HG02870 (cell line): ENCODE measurements around the gene PACS1.
"Not testable (repeated sequence)": the region's sequence is repeated elsewhere in the genome, so short reads cannot be mapped to it uniquely, and the experiment has no call there.

ENCODE experiments used
- ATAC-seq: cut with Tn5 transposase; IDR thresholded peaks from one replicate; pipeline ENCODE4 v1.9.1; 2021; ENCODE audit warnings: mild to moderate bottlenecking, moderate library complexity; ENCODE audit not compliant: unreplicated experiment

The PACS1 gene

DNA sequence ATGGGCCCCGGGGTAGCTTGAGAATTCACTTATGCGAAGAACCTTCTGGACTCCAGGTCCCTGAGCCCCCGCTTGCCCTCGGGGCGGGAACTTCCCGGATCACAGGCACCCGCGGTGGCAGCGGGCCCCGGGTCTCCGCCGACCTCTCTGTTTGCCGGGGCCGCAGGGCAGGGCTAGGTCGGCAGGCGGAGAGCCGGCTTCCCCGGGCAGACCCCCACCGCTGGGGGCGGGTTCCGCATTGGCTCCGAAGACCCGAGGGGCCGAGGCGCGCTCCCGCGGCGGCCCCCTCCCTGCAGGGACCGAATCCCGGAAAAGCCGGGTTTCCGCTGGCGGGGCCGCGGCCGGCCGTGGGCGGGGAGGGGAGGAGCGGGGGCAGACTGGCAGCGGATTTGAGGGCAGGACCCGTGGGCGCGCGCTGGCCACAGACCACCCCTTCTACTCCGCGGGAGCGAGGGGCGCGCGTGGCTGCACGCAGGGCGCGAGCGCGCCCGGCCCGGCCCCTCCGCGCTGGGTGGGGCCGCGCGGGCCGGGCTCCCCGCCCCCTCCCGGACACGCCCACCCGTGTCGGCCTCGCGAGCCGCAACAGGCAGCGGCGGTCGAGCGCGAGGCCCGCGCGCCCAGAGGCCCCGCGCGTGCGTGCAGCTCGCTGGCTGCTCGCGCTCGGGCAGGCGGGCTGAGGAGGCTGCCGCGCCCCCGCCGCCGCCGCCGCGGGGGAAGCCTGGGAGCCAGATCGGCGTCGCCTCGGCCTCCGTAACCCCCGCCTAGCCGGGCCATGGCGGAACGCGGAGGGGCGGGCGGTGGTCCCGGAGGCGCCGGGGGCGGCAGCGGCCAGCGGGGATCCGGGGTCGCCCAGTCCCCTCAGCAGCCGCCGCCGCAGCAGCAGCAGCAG is at the start of gene PACS1:
TSS of gene PACS1 (plus strand) at position 558 of the 889 bp plus-strand sequence. CDS start at position 773, 215 bp downstream.
- no peak for ATAC-seq

- no peak for ATAC-seq
These were observed 49.3 kb upstream of the PACS1 start for GRCh38 chr11:66020618-66021357.

- no peak for ATAC-seq
These were observed 47.5 kb upstream of the PACS1 start for GRCh38 chr11:66022401-66023185.

DNA sequence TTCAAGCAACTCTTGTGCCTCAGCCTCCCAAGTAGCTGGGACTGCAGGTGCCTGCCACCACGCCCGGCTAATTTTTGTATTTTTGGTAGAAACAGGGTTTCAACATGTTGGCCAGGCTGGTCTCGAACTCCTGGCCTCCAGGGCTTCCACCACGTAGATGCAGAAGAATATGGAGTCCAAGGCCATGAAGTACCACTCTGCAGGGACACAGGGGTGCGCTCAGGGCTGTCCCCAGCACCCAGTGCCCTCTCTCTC is 47.0 kb upstream of the PACS1 start:
- not testable (repeated sequence) for ATAC-seq

- ATAC-seq: no peak
These were observed 44.0 kb upstream of the PACS1 start, which contains the start of gene CATSPER1 for GRCh38 chr11:66026017-66026529. Gene CATSPER1 (minus strand): TSS chr11:66026479. CDS start chr11:66026379, 100 bp downstream.

GRCh38 chr11:66032957-66033735 is 36.9 kb upstream of the PACS1 start:
- ATAC-seq: no peak

- no peak for ATAC-seq
These were observed 34.3 kb upstream of the PACS1 start for GRCh38 chr11:66035653-66036333.

DNA sequence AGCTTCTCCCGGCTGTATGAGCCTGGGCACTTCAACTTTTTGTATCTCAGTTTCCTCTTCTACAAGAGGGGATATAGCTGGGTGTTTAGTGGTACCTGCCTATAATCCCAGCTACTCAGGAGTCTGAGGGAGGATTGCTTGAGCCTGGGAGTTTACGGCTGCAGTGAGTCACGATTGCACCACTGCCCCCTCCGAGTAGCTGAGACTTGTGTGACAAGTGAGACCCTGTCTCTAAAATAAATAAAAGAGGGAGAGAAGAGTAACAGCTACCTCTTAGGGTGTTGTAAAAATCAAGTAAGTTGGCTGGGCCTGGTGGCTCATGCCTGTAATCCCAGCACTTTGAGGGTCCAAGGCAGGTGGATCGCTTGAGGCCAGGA is 33.8 kb upstream of the PACS1 start:
- ATAC-seq: no peak

DNA sequence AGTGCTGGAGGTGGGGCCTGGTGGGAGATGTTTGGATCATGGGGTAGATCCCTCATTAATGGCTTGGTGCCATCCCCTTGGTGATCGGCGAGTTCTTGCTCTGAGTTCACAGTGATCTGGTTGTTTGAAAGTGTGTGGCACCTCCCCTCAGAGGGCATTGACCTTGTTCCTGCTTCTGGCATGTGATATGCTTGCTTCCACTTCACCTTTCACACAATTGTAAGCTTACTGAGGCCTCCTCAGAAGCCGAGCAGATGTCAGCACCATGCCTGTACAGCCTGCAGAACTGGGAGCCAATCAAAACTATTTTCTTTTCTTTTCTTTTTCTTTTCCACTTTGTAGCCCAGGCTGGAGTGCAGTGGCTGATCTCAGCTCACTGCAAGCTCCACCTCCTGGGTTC is 32.7 kb upstream of the PACS1 start:
- ATAC-seq: no peak

DNA sequence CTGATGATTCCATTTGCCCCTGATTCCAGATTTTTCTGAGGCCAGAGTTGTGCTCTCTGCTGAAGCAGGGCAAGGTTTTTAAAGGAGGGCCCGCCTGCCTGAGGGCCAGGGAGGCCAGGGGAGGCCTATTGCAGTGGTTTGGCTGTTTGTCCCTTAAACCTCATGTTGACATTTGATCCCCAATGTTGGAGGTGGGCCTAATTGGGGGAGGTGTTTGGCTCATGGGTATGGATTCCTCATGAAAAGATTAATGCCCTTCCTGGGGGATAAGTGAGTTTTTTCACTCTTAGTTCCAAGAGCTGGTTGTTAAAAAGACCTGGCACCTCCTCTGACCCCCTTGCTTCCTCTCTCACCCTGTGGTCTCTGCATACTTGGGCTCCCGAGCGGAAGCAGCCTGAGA is 30.3 kb upstream of the PACS1 start:
- ATAC-seq: no peak

- no peak for ATAC-seq
These were observed 27.7 kb upstream of the PACS1 start for GRCh38 chr11:66042227-66042995.

DNA sequence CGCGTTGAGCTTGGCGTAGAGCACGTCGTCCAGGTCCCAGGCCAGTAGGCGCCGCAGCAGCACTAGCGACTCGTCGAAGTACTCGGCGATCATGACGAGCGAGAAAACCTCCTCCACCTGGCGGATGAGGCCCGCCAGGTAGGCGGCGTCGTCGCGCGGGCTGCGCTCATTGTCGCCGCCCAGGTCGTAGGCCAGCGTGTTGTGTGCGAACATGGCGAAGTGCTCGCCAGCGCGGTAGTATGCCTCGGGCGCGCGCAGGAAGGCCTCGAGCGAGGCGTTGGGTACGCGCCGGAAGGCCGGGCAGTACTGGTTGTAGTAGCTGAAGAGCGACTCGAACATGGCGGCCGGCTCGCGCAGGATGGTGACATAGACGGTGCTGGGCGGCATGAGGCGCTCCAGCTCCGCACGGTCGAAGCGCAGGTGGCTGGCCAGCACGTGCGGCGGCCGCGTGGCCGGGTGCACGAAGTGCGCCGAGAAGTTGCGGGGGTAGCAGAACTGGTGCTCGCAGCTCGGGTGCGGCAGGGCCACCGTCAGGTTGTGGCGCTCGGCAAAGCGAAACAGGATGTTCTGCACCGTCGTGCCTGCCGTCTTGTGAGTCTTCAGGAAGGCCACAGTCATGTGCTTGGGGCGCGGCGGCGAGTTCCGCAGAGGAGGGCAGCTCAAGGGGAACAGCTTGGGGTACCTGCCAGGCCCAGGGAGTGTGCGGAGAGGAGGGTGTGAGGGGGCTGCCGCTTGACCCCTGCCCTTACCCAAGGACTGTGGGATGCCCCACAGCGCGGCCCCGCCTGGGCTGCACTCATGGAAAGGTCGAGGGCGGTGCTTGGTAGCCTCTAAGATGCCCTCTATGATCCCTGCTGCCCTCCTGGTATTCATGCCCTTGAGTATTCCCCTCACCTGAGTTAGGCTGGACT is 26.8 kb upstream of the PACS1 start:
- ATAC-seq: no peak

DNA sequence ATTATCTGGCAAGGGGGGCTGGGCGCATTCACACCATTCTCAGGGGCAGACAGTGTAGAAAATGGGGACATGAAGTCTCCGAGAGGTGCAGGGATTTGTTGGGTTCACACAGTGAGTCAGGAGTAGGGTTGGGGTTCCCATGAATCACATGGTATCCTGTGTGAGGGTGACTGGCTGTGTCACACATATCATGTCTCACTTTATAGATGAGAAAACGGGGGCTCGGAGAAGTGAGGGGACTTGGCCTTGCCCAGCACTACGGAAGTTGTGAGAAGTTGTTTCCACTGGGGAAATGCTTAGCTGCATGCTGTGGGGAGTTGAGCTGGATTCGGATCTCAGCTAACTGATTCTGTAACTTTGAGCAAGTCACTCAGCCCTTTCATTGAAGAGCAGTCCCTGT is 25.3 kb upstream of the PACS1 start:
- no peak for ATAC-seq

GRCh38 chr11:66045177-66045639 is 24.9 kb upstream of the PACS1 start:
- no peak for ATAC-seq

DNA sequence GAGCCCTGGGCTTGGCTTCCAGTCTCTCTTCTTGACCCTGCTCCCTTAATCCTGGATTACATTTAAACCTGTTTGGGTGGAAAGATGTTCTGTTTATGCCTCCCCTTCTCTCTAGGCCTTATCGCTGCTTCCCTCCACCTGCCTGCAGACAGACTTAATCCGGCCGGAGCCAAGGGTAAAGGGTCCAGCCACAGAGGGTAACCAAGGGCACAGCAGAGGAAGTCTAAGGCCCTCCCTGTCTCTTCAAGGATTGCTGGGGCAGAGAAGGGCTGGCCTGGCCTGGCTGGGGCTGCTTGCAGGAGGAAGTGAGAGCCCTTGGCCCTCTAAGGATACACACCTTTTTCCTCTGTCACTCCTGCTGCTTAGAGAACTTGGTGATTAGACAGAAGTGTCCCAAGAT is 23.2 kb upstream of the PACS1 start:
- no peak for ATAC-seq

GRCh38 chr11:66047541-66048365 is 22.3 kb upstream of the PACS1 start:
- no peak for ATAC-seq
